SU-DHL-6 (cell line): ENCODE results near the gene PSTPIP1.

Experiments used
- CTCF ChIP-seq: fragments of 200-600 bp; sonication (generic); IDR thresholded peaks from one replicate; pipeline ENCODE4 v1.5.1; 2017; ENCODE audit warnings: antibody characterized with exemption, mild to moderate bottlenecking, low read length, moderate library complexity; ENCODE audit not compliant: insufficient read depth, poor library complexity, severe bottlenecking
- EZH2phosphoT487 ChIP-seq: fragments of 200-600 bp; sonication (generic), shearing (Covaris generic); conservative IDR thresholded peaks from 2 replicates; pipeline ENCODE4 v1.6.1; 2018; ENCODE audit warnings: mild to moderate bottlenecking, antibody characterized with exemption, low read length, moderate library complexity, mixed read lengths

- TF ChIP-seq CTCF (no peak), EZH2phosphoT487 (no peak)
Observed at GRCh38 chr15:76972389-76973361, 22.3 kb upstream of the PSTPIP1 start.
